B cell (primary cell): Measurements from ENCODE around the gene LMX1B. TPM values are rescaled to one million over a fixed set of nuclear protein-coding genes. Genes with fewer than 3 reads are reported as not detected.

Source experiments
- ATAC-seq: fragments of 200-7000 bp; cut with Tn5 transposase; one replicate; pipeline ENCODE4 v1.10.0; 2021; ENCODE audit warnings: low read depth, mild to moderate bottlenecking, moderate number of reproducible peaks, moderate library complexity
- CTCF ChIA-PET: fragments of 350-600 bp; sonication (Branson Sonifier 250); formaldehyde crosslinking; loops from one replicate; lab custom pipeline; 2021; ENCODE audit warnings: antibody characterized with exemption, inconsistent platforms; lab: Charles Lee
- POLR2A ChIA-PET: fragments of 350-600 bp; sonication (Branson Sonifier 250); formaldehyde crosslinking; loops from one replicate; lab custom pipeline; 2021; ENCODE audit warnings: antibody characterized with exemption; lab: Charles Lee
- DNase-seq: peaks from one replicate; pipeline ENCODE4 v3.0.0; 2013
- H2AFZ ChIP-seq: 2 replicates; pipeline ENCODE4 v1.6.1; 2012; ENCODE audit warnings: mild to moderate bottlenecking, low read depth, low read length; ENCODE audit not compliant: insufficient read depth, poor library complexity, severe bottlenecking
- H3K27ac ChIP-seq, 2 donors: 1 replicate in 1 of 2; 2 replicates in 1 of 2; pipeline ENCODE4 v1.5.1; 2012 to 2013; ENCODE audit warnings: low read length in 2 of 2, mild to moderate bottlenecking in 2 of 2, moderate library complexity in 1 of 2
- H3K27me3 ChIP-seq, 4 experiments: fragments of 200-600 bp in 1 of 4; sonication (generic) in 1 of 4; replicated peaks in 1 of 4; 1 replicate in 2 of 4; 2 replicates in 2 of 4; pipeline versions ENCODE4 v1.6.1 to v1.7.0; 2013 to 2016; ENCODE audit warnings: low read length in 3 of 4, mild to moderate bottlenecking in 2 of 4, mixed read lengths in 1 of 4, moderate library complexity in 1 of 4; ENCODE audit not compliant: insufficient read depth in 4 of 4, control insufficient read depth in 3 of 4; ENCODE audit errors: control extremely low read depth in 1 of 4
- H3K36me3 ChIP-seq, 2 experiments: replicated peaks in 1 of 2; 1 replicate in 1 of 2; 2 replicates in 1 of 2; pipeline versions ENCODE4 v1.6.1 to v1.7.1; 2013; ENCODE audit warnings: low read length in 1 of 2; ENCODE audit not compliant: insufficient read depth in 2 of 2, control insufficient read depth in 1 of 2; ENCODE audit errors: control extremely low read depth in 1 of 2, extremely low read depth in 1 of 2
- H3K4me1 ChIP-seq, 2 donors: fragments of 200-600 bp in 1 of 2; sonication (generic) in 1 of 2; 1 replicate in 1 of 2; 2 replicates in 1 of 2; pipeline versions ENCODE4 v1.5.1 to v1.6.1; 2013 to 2017; ENCODE audit warnings: low read length in 2 of 2; ENCODE audit not compliant: control insufficient read depth in 2 of 2, insufficient read depth in 2 of 2
- H3K4me2 ChIP-seq: replicated peaks from 2 replicates; pipeline ENCODE3; 2012; ENCODE audit warnings: mild to moderate bottlenecking, low read depth, low read length; ENCODE audit not compliant: poor library complexity, severe bottlenecking
- H3K4me3 ChIP-seq, 5 experiments: fragments of 200-600 bp in 1 of 5; sonication (generic) in 1 of 5; 1 replicate in 3 of 5; 2 replicates in 2 of 5; pipeline versions ENCODE4 v1.5.1 to v1.7.0; 2011 to 2016; ENCODE audit warnings: low read length in 4 of 5, mild to moderate bottlenecking in 4 of 5, low read depth in 2 of 5, control low read depth in 1 of 5, moderate library complexity in 1 of 5; ENCODE audit not compliant: insufficient read depth in 1 of 5; ENCODE audit errors: control extremely low read depth in 1 of 5, extremely low read depth in 1 of 5
- H3K79me2 ChIP-seq: fragments of 200-600 bp; sonication (generic); one replicate; pipeline ENCODE4 v1.6.0; 2016; ENCODE audit warnings: low read length; ENCODE audit not compliant: control insufficient read depth, insufficient read depth
- H3K9ac ChIP-seq: fragments of 200-600 bp; sonication (generic); 2 replicates; pipeline ENCODE4 v1.6.1; 2017; ENCODE audit warnings: mild to moderate bottlenecking, low read length, moderate library complexity
- H3K9me3 ChIP-seq, 3 donors: one replicate each; pipeline versions ENCODE4 v1.6.1 to v1.7.1; 2013; ENCODE audit warnings: low read length in 2 of 3; ENCODE audit not compliant: control insufficient read depth in 2 of 3, insufficient read depth in 1 of 3; ENCODE audit errors: control extremely low read depth in 1 of 3
- H4K20me1 ChIP-seq: 2 replicates; pipeline ENCODE4 v1.6.0; 2012; ENCODE audit warnings: mild to moderate bottlenecking, low read length; ENCODE audit not compliant: insufficient read depth, control insufficient read depth, poor library complexity, severe bottlenecking
- H3K27ac Mint-ChIP-seq: one replicate; pipeline ENCODE4 v1.8.0; 2021; ENCODE audit warnings: mixed read lengths
- H3K27me3 Mint-ChIP-seq: one replicate; pipeline ENCODE4 v1.8.0; 2021; ENCODE audit warnings: mixed read lengths
- H3K4me1 Mint-ChIP-seq: one replicate; pipeline ENCODE4 v1.8.0; 2021; ENCODE audit warnings: mixed read lengths
- H3K4me3 Mint-ChIP-seq: one replicate; pipeline ENCODE4 v1.8.0; 2021; ENCODE audit warnings: mixed read lengths
- H3K9me3 Mint-ChIP-seq: one replicate; pipeline ENCODE4 v1.8.0; 2022; ENCODE audit warnings: mixed read lengths; ENCODE audit not compliant: insufficient read depth
- EZH2 ChIP-seq: IDR thresholded peaks from 2 replicates; pipeline ENCODE4 v1.6.1; 2012; ENCODE audit warnings: borderline replicate concordance, low read depth, mild to moderate bottlenecking, moderate library complexity, low read length; ENCODE audit not compliant: insufficient read depth, poor library complexity, severe bottlenecking
- WGBS: methylation state at CpG from one replicate; pipeline ENCODE4 v1.1.5; 2013; ENCODE audit warnings: missing lambda C conversion rate; ENCODE audit not compliant: insufficient coverage; 5-methylcytosine and 5-hydroxymethylcytosine counted together
- intact Hi-C: fragments of 100-400 bp; cut with micrococcal nuclease; formaldehyde crosslinking; loops from one replicate; pipeline ENCODE4 v1.10.0; 2022
- polyA plus RNA-seq: library from polyadenylated mRNA; depleted of rRNA; stranded (reverse); fragments of >200 nt; gene quantifications from 2 replicates; pipeline ENCODE4 v1.2.3, GENCODE V29; 2012
- total RNA-seq, 2 donors: library from RNA; stranded (reverse); fragments of 120-200 nt in 1 of 2; gene quantifications; 1 replicate in 1 of 2; 2 replicates in 1 of 2; pipeline versions ENCODE4 v1.2.3 to v1.2.4, GENCODE V29; 2013 to 2022
- TF ChIP-seq, protein P1 (sequence below): fragments of 200-600 bp; IDR thresholded peaks from one replicate; pipeline ENCODE4 v1.8.0; 2022; ENCODE audit warnings: antibody characterized with exemption, mild to moderate bottlenecking

LMX1B gene
- total and polyA plus RNA-seq, 2 donors (not counting 1 experiment from before 2014, with no cell fraction given) = not detected

GRCh38 chr9:126700296-126700695 lies 86.6 kb downstream of the LMX1B start:
- H3K9me3 ChIP-seq = no peaks in the 10 kb centered on the region
- no peak overlapping the region for H3K27ac Mint-ChIP-seq
- no peak for DNase-seq
- TF ChIP-seq, protein P1, sequence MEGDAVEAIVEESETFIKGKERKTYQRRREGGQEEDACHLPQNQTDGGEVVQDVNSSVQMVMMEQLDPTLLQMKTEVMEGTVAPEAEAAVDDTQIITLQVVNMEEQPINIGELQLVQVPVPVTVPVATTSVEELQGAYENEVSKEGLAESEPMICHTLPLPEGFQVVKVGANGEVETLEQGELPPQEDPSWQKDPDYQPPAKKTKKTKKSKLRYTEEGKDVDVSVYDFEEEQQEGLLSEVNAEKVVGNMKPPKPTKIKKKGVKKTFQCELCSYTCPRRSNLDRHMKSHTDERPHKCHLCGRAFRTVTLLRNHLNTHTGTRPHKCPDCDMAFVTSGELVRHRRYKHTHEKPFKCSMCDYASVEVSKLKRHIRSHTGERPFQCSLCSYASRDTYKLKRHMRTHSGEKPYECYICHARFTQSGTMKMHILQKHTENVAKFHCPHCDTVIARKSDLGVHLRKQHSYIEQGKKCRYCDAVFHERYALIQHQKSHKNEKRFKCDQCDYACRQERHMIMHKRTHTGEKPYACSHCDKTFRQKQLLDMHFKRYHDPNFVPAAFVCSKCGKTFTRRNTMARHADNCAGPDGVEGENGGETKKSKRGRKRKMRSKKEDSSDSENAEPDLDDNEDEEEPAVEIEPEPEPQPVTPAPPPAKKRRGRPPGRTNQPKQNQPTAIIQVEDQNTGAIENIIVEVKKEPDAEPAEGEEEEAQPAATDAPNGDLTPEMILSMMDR = no peak
- no peak for TF ChIP-seq EZH2
- no peak overlapping the region for H3K4me3 Mint-ChIP-seq
- ATAC-seq = no peak
- WGBS = 92% methylated on average over 4 of the region's 10 CpGs
- H3K9ac ChIP-seq = no peak overlapping the region
- H3K4me3 ChIP-seq = no peak overlapping the region
- CTCF ChIA-PET = interaction anchor here (2.3 to 12.9 kb wide), 2 partner anchors 10 to 81 kb away, joined by 12 to 680 read pairs; no protein-coding TSS in a partner anchor
- H3K27me3 Mint-ChIP-seq = peaks cover 38% of the 10 kb centered on the region
- no peaks in the 10 kb centered on the region for H4K20me1 ChIP-seq
- no peak overlapping the region for H2AFZ ChIP-seq
- intact Hi-C loops = no loop called here
- H3K4me1 Mint-ChIP-seq = peaks cover 6% of the 10 kb centered on the region
- H3K4me1 ChIP-seq = peaks cover 4% of the 10 kb centered on the region in 2 donors
- H3K4me2 ChIP-seq = no peak overlapping the region
- no peaks in the 10 kb centered on the region for H3K36me3 ChIP-seq
- no peaks in the 10 kb centered on the region for H3K79me2 ChIP-seq
- no peaks in the 10 kb centered on the region for H3K9me3 Mint-ChIP-seq
- H3K27ac ChIP-seq = no peak overlapping the region
- POLR2A ChIA-PET = no interaction called here
- peaks cover 0 to 32% (median 16%) of the 10 kb centered on the region in 4 experiments for H3K27me3 ChIP-seq

DNA sequence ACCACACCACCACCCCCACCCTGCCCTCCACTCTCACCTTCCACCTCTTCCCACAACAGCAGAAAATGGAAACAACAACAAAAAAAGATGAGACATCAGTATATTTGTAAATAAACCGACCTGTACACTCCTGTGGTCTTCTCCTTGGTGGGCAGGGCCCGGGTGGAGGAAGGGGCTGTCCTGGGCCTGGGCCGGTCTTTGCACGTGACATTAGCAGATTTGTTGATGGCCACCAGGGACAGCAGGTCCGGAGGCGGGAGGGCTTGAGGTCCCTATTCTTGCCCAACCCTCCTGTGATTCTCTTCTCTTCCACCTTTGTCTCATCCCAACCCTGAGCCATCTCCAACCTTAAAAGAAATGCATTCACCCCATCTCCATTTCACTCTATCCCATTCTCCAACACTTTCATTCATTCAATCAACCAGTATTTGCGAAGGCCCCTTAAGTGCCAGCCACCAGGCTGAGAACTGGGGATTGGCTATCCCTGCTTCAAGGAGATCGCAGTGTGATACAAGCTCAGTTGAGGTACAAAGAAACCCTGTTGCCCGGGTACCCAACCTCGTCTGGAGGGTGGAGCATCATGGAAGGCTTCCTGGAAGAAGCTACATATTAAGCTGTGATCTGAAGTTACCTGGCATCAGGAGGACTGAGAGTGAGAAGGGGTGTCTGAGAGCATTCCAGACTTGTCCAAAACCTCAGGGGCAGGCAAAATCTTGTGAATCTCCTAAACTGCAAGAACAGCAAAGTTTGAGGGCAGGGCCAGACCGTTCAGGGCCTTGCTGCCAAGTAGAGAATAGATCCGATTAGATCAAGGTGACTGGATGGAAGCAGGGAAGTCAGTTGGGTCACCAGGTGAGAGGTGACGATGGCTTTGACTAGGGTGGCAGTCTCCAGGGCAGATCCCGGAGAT lies 87.4 kb downstream of the LMX1B start:
- H3K4me2 ChIP-seq = no peak overlapping the region
- peaks cover 37% of the 10 kb centered on the region for H3K27me3 Mint-ChIP-seq
- peaks cover 10 to 13% of the 10 kb centered on the region in 2 donors for H3K4me1 ChIP-seq
- H3K27ac Mint-ChIP-seq = no peak overlapping the region
- TF ChIP-seq, protein P1 = no peak
- TF ChIP-seq EZH2 = no peak
- no peak overlapping the region for H3K27ac ChIP-seq
- peaks cover 11% of the 10 kb centered on the region for H3K4me1 Mint-ChIP-seq
- intact Hi-C loops = no loop called here
- ChIA-PET CTCF (interaction anchor here (0.6 to 12.9 kb wide), 2 partner anchors 31 to 80 kb away, joined by 3 to 680 read pairs; no protein-coding TSS in a partner anchor), POLR2A (no interaction called here)
- no peak overlapping the region for H3K9ac ChIP-seq
- DNase-seq (no peak), ATAC-seq (no peak)
- H3K4me3 ChIP-seq = no peak overlapping the region
- H3K9me3 ChIP-seq = no peaks in the 10 kb centered on the region
- H3K36me3 ChIP-seq = no peaks in the 10 kb centered on the region
- WGBS = 74% methylated on average over 14 of the region's 14 CpGs
- H2AFZ ChIP-seq = no peak overlapping the region
- no peak overlapping the region for H3K4me3 Mint-ChIP-seq
- no peaks in the 10 kb centered on the region for H3K9me3 Mint-ChIP-seq
- peaks cover 0 to 32% (median 18%) of the 10 kb centered on the region in 4 experiments for H3K27me3 ChIP-seq
- H3K79me2 ChIP-seq = no peaks in the 10 kb centered on the region
- H4K20me1 ChIP-seq = no peaks in the 10 kb centered on the region
